Thoracic aorta (tissue), 2 donors: ENCODE measurements around the gene ZMIZ1. TPM values are rescaled to one million over a fixed set of nuclear protein-coding genes. Genes with fewer than 3 reads are reported as not detected.

Source experiments
- ATAC-seq: fragments of 150-250 bp; one replicate; pipeline ENCODE4 v1.8.0; 2017; ENCODE audit warnings: low read depth; ENCODE audit not compliant: insufficient number of reproducible peaks, low FRiP score
- DNase-seq: peaks from one replicate; pipeline ENCODE4 v3.0.0-alpha.2; 2020; ENCODE audit warnings: low spot score
- H3K27ac ChIP-seq, 2 donors: fragments of 200-600 bp; sonication (generic); 1 replicate in 1 of 2; 2 replicates in 1 of 2; pipeline ENCODE4 v1.5.1; 2016; ENCODE audit warnings: mild to moderate bottlenecking in 2 of 2, moderate library complexity in 2 of 2
- H3K27me3 ChIP-seq: fragments of 200-600 bp; sonication (generic); replicated peaks from 2 replicates; pipeline ENCODE4 v1.6.0; 2016; ENCODE audit warnings: mild to moderate bottlenecking; ENCODE audit not compliant: insufficient read depth
- H3K36me3 ChIP-seq: fragments of 200-600 bp; sonication (generic); one replicate; pipeline ENCODE4 v1.5.1; 2016
- H3K4me1 ChIP-seq, 2 donors: fragments of 200-600 bp; sonication (generic); 1 replicate in 1 of 2; 2 replicates in 1 of 2; pipeline versions ENCODE4 v1.5.1 to v1.6.0; 2016; ENCODE audit warnings: low read depth in 2 of 2, mild to moderate bottlenecking in 1 of 2; ENCODE audit not compliant: control insufficient read depth in 1 of 2
- H3K4me3 ChIP-seq: fragments of 200-600 bp; sonication (generic); 2 replicates; pipeline ENCODE4 v1.5.1; 2016; ENCODE audit warnings: mild to moderate bottlenecking
- H3K9me3 ChIP-seq: fragments of 200-600 bp; sonication (generic); 2 replicates; pipeline ENCODE4 v1.5.1; 2016
- CTCF ChIP-seq: fragments of 200-600 bp; sonication (generic); IDR thresholded peaks from one replicate; pipeline ENCODE4 v1.5.1; 2019; ENCODE audit warnings: antibody characterized with exemption
- total RNA-seq, 2 donors: library from RNA; depleted of rRNA; stranded (reverse); fragments of >200 nt; gene quantifications; one replicate each; pipeline versions ENCODE4 v1.1.0 to v1.2.3, GENCODE V29; 2016

The ZMIZ1 gene
- total RNA-seq, 2 donors from 2014 or later = 57.8 to 81.6 TPM

DNA sequence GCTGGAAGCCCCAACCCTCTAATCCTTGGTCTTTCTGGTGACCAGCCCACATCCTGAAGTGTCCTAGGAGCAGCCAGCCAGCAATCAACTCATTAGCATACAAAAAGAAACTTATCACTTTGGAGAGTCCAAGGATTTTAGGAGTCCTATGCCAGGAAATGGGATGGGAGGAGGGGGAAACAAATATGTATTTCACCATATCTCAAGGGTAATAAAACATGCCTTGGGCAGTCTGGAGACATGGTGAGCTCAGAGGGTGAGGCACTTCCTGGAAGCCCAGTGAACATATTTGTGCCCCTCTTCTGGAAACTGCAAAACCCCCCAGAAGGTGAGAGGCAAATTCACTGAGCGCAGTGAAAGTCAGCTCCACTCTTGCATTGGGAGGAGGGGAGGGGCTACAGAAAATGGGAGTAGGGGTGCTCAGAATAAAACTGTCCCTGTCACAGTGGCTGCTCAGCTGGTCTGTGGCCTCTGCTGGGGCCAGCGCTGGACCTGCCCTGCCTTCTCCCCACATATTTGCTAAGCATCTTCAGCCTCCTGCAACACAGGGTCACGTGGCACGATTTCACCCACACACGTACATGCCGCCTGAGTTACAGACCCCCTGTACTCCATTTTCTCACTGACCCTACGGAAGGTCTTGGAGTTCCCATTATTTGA is 17.7 kb upstream of the ZMIZ1 start:
- Histone ChIP-seq H3K9me3 (no peaks in the 10 kb centered on the region), H3K4me1 (peaks cover 0 to 2% of the 10 kb centered on the region in 2 donors), H3K27me3 (no peaks in the 10 kb centered on the region), H3K36me3 (no peaks in the 10 kb centered on the region), H3K27ac (no peak overlapping the region), H3K4me3 (no peak overlapping the region)
- ATAC-seq (no peak), DNase-seq (no peak)
- no peak for TF ChIP-seq CTCF

DNA sequence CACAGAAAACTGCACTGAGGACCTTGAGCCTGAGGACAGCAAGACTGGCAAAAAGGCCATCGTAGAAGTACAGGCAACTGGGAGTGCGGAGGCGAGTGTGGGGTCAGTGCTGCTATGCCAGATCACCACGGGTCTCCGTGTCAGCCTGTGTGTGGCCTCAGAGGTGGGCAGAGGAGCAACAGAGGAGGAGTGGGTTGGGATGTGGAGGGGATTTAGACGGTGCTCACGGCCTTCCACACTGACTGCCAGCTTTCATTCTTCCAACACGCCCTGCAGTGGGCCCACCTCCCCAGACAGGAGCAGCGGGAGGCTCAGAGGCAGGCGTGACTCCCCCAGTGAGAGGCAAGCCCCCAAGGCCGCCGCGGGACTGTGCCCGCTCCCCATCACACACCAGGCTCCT is 17.0 kb upstream of the ZMIZ1 start:
- no peak for ATAC-seq
- Histone ChIP-seq H3K4me3 (no peak overlapping the region), H3K9me3 (no peaks in the 10 kb centered on the region), H3K36me3 (no peaks in the 10 kb centered on the region), H3K27me3 (no peaks in the 10 kb centered on the region), H3K27ac (no peak overlapping the region), H3K4me1 (peaks cover 0 to 2% of the 10 kb centered on the region in 2 donors)
- no peak for TF ChIP-seq CTCF
- DNase-seq = no peak

DNA sequence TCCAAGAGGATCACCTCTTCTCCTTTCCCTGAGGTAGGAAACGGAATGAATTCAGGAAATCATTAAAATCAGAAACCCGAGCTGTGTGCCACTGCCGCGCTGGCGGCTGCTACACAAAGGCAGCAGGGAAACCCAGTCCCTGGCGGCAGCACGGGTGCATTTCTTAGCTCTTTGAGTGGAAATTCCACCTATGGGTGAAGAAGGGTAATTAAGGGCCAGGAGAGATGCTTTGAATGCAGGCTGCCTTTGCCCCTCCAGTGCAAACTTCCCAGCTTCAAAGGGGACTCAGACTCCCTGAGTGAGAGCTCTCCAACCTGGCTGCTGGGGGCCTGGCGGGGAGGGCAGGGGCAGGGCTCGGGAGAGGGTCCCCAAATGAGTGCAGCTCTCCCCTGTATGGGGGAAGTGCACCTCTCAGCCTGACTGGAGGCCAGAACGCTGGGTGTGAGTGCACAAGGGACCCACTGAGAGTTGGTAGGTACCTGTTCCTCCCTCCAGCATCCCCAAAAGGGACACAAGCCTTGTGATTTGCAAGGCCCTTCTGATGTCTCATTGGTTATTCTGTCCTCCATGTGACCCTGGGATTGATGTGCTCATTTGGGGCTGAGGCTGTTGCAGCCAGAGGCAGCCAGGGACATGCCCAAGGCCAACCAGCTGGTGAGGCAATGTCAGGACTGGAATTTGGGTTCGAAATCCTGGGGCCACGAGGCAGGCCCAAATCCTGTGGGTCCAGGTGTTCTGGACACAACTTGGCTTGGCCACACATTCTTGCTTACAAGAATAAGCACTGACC is 16.3 kb upstream of the ZMIZ1 start:
- Histone ChIP-seq H3K36me3 (no peaks in the 10 kb centered on the region), H3K4me1 (peaks cover 0 to 2% of the 10 kb centered on the region in 2 donors), H3K27ac (no peak overlapping the region), H3K27me3 (no peaks in the 10 kb centered on the region), H3K9me3 (no peaks in the 10 kb centered on the region), H3K4me3 (no peak overlapping the region)
- TF ChIP-seq CTCF = no peak
- ATAC-seq = no peak
- no peak for DNase-seq

DNA sequence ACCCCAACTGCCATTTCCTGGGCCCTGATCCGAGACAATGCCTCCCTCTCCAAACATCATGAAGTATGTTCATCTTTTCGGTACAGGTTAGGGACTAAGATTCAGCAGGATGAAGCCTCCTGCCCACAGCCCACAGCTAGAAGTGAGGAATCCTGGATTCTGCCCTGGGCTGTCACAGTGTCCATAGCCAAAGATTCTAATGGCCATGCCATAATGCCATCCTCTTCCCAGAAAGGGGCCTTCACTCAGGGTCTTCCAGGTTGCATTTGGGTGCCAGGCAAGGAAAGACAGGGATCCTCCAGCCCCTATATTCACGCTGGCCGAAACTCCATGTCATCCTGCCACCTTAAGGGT is 15.7 kb upstream of the ZMIZ1 start:
- Histone ChIP-seq H3K4me3 (no peak overlapping the region), H3K36me3 (no peaks in the 10 kb centered on the region), H3K27ac (no peak overlapping the region), H3K4me1 (peaks cover 0 to 2% of the 10 kb centered on the region in 2 donors), H3K27me3 (no peaks in the 10 kb centered on the region), H3K9me3 (no peaks in the 10 kb centered on the region)
- ATAC-seq (no peak), DNase-seq (no peak)
- TF ChIP-seq CTCF = no peak

- Histone ChIP-seq H3K4me1 (no peaks in the 10 kb centered on the region), H3K36me3 (no peaks in the 10 kb centered on the region), H3K27me3 (no peaks in the 10 kb centered on the region), H3K9me3 (no peaks in the 10 kb centered on the region), H3K27ac (no peak overlapping the region), H3K4me3 (no peak overlapping the region)
- no peak for TF ChIP-seq CTCF
- no peak for ATAC-seq
- no peak for DNase-seq
These were observed 15.1 kb upstream of the ZMIZ1 start for GRCh38 chr10:79053481-79054202.
